K562 (cell line): ENCODE data around the gene RFX3. TPM values are rescaled to one million over a fixed set of nuclear protein-coding genes. Genes with fewer than 3 reads are reported as not detected.

ENCODE experiments used
- ATAC-seq: fragments of 200-7000 bp; cut with Tn5 transposase; 3 replicates; pipeline ENCODE4 v1.9.1; 2020; ENCODE audit warnings: moderate library complexity
- BruUV-seq: library from RNA; stranded (reverse); fragments of 400-500 nt; replicated peaks from 2 replicates; lab custom pipeline; 2021; lab: Mats Ljungman, UMichigan
- CTCF ChIA-PET: fragments of 300-600 bp; formaldehyde crosslinking; extraction: SDS; loops from one replicate; lab custom pipeline; 2021; ENCODE audit warnings: low intra/inter-chr PET ratio; lab: Yijun Ruan, JAX
- POLR2A ChIA-PET: fragments of 300-600, 350-650 bp; sonication (Branson Sonifier 250); formaldehyde crosslinking; extraction: SDS; loops from one replicate; lab custom pipeline; 2021; ENCODE audit warnings: antibody characterized with exemption, inconsistent platforms; lab: Yijun Ruan, JAX
- DNase-seq, 4 experiments: peaks; one replicate each; pipeline versions ENCODE4 v3.0.0 to v3.0.0-alpha.2; 2011 to 2018; ENCODE audit warnings: low spot score in 3 of 4, mixed read lengths in 3 of 4; ENCODE audit errors: extremely low read depth in 1 of 4
- FAIRE-seq: peaks from 2 replicates; lab custom pipeline; 2011; peaks lifted over from hg19 to GRCh38; lab: Jason Lieb, UNC
- H2AFZ ChIP-seq: 2 replicates; pipeline ENCODE4 v1.6.0; 2011; ENCODE audit warnings: low read depth, low read length, control low read depth, inconsistent platforms
- H3K27ac ChIP-seq: fragments of 200-600 bp; 3 replicates; pipeline ENCODE4 v1.8.0; 2011; ENCODE audit warnings: low read depth, mild to moderate bottlenecking, control low read depth, inconsistent platforms, low read length, moderate library complexity, mixed read lengths; ENCODE audit errors: extremely low read depth
- H3K27me3 ChIP-seq, 2 experiments: fragments of 300-600 bp in 1 of 2; 2 replicates in 1 of 2; 3 replicates in 1 of 2; pipeline versions ENCODE4 v1.6.0 to v1.8.0; 2011; ENCODE audit warnings: inconsistent platforms in 2 of 2, low read length in 2 of 2, mild to moderate bottlenecking in 1 of 2, mixed read lengths in 1 of 2, moderate library complexity in 1 of 2; ENCODE audit not compliant: control insufficient read depth in 2 of 2, insufficient read depth in 2 of 2
- H3K36me3 ChIP-seq: fragments of 300-600 bp; 3 replicates; pipeline ENCODE4 v1.8.0; 2011; ENCODE audit warnings: mild to moderate bottlenecking, low read length, inconsistent platforms; ENCODE audit not compliant: control insufficient read depth, insufficient read depth
- H3K4me1 ChIP-seq, 2 experiments: fragments of 200-600 bp in 1 of 2; replicated peaks in 1 of 2; 2 replicates in 1 of 2; 3 replicates in 1 of 2; pipeline versions ENCODE4 v1.5.1 to v1.8.0; 2011; ENCODE audit warnings: inconsistent platforms in 2 of 2, low read length in 2 of 2, mild to moderate bottlenecking in 1 of 2, mixed read lengths in 1 of 2, moderate library complexity in 1 of 2; ENCODE audit not compliant: control insufficient read depth in 2 of 2, insufficient read depth in 2 of 2
- H3K4me2 ChIP-seq: 2 replicates; pipeline ENCODE4 v1.6.1; 2011; ENCODE audit warnings: low read length, control low read depth, inconsistent platforms, mixed read lengths; ENCODE audit not compliant: insufficient read depth
- H3K4me3 ChIP-seq: fragments of 200-600 bp; sonication (generic), shearing (Covaris generic); 2 replicates; pipeline ENCODE4 v1.5.1; 2016; ENCODE audit warnings: control low read depth, inconsistent platforms
- H3K79me2 ChIP-seq: fragments of 200-600 bp; 3 replicates; pipeline ENCODE4 v1.8.0; 2011; ENCODE audit warnings: low read length, inconsistent platforms; ENCODE audit not compliant: control insufficient read depth, insufficient read depth
- H3K9ac ChIP-seq, 2 experiments: 2 replicates each; pipeline versions ENCODE4 v1.6.0 to v1.6.1; 2011; ENCODE audit warnings: low read depth in 2 of 2, low read length in 2 of 2, control low read depth in 1 of 2, inconsistent platforms in 1 of 2, mild to moderate bottlenecking in 1 of 2, mixed read lengths in 1 of 2; ENCODE audit not compliant: insufficient read depth in 1 of 2
- H3K9me1 ChIP-seq: one replicate; pipeline ENCODE4 v1.6.0; 2011; ENCODE audit warnings: inconsistent platforms, mild to moderate bottlenecking, low read length, moderate library complexity; ENCODE audit not compliant: control insufficient read depth, insufficient read depth
- H3K9me3 ChIP-seq: replicated peaks from 2 replicates; pipeline ENCODE4 v1.5.1; 2011; ENCODE audit warnings: low read depth, low read length, inconsistent platforms; ENCODE audit not compliant: control insufficient read depth, insufficient read depth
- H4K20me1 ChIP-seq: replicated peaks from 2 replicates; pipeline ENCODE4 v1.6.1; 2011; ENCODE audit warnings: low read length, inconsistent platforms, mixed read lengths; ENCODE audit not compliant: control insufficient read depth, insufficient read depth
- GATAD2B ChIP-seq: fragments of 450-650 bp; IDR thresholded peaks from 2 replicates; pipeline ENCODE4 v1.6.1; 2017; ENCODE audit warnings: mild to moderate bottlenecking, borderline replicate concordance
- HDAC3 ChIP-seq: fragments of 450-650 bp; IDR thresholded peaks from 2 replicates; pipeline ENCODE4 v1.6.1; 2018; ENCODE audit warnings: borderline replicate concordance, mild to moderate bottlenecking, moderate library complexity; ENCODE audit not compliant: partially characterized antibody
- WGBS: fragments of 100-300 bp; shearing (Covaris generic); methylation state at CpG from one replicate; pipeline ENCODE4 v1.1.6; 2016; ENCODE audit warnings: low coverage, mixed read lengths; ENCODE audit not compliant: insufficient coverage; ENCODE audit errors: missing lambda C conversion rate; 5-methylcytosine and 5-hydroxymethylcytosine counted together
- in situ Hi-C: fragments of 300-500 bp; cut with MboI; formaldehyde crosslinking; loops from 4 replicates; pipeline ENCODE4 v1.15.0; 2018; ENCODE audit warnings: inconsistent platforms, mixed read lengths
- intact Hi-C: fragments of 100-400 bp; cut with micrococcal nuclease; formaldehyde crosslinking; loops from 2 replicates; pipeline ENCODE4 v1.14.2; 2022
- polyA plus RNA-seq, 8 experiments: library from polyadenylated mRNA; depleted of rRNA in 4 of 8; stranded (reverse) in 5 of 8; unstranded in 3 of 8; fragments of >200 nt; fragmentation: Nextera tagmentation in 2 of 8; fragmentation: Illumina TruSeq in 1 of 8; extraction: Ambion mirVana in 2 of 8; extraction: Trizol in 1 of 8; gene quantifications; 2 replicates each; pipeline versions ENCODE4 v1.2.1 to v1.2.3, GENCODE V29; 2011 to 2014; ENCODE audit warnings: inconsistent platforms in 1 of 8, missing spikeins in 1 of 8
- total RNA-seq, 7 experiments: library from RNA; depleted of rRNA in 6 of 7; stranded (reverse); fragments of >200 nt in 6 of 7; fragmentation: Illumina TruSeq in 2 of 7; extraction: Trizol in 2 of 7; gene quantifications; 2 replicates each; pipeline versions ENCODE4 v1.2.1 to v1.2.3, GENCODE V29; 2011 to 2021; ENCODE audit warnings: low replicate concordance in 1 of 7
- TF ChIP-seq, protein P1 (sequence below): fragments of 200-800 bp; sonication (Bioruptor generic); IDR thresholded peaks from 2 replicates; pipeline ENCODE4 v1.6.1; 2017; ENCODE audit warnings: missing genetic modification characterization, missing compliant biosample characterization
- TF ChIP-seq, protein P2 (sequence below): IDR thresholded peaks from 3 replicates; pipeline ENCODE4 v1.6.1; 2011; ENCODE audit warnings: borderline replicate concordance, mild to moderate bottlenecking; ENCODE audit not compliant: insufficient read length, insufficient read depth

The RFX3 gene
- total and polyA plus RNA-seq, 9 of the 15 experiments (the other 6 are each of a cell fraction or from before 2014, with no cell fraction given): 0.86 to 4.9 (median 2.0) TPM

DNA sequence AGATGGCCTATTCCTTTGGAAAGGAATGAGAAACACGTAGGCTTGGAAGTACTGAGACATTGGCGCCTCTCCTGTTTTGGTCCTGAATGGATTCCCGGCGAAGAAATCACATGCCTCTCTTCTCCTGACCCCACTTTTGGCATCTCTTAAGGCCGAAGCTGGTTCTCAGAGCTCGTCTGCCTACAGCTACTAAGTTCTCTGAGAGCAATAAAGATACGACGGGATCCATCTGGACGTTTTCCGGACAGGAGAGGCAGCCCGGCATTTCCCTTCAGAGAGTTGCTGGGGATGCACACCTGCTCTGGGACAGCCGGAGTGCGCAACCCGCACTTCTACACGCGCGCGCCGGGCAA is 345.1 kb downstream of the RFX3 start:
- intact Hi-C loops (loop anchor here (5.0 kb wide), 1 partner anchor 323 kb away; no protein-coding TSS in a partner anchor), in situ Hi-C loops (no loop called here)
- DNase-seq (no peak), ATAC-seq (no peak), FAIRE-seq (no peak)
- WGBS: 24% methylated on average over 17 of the region's 19 CpGs
- H3K4me2 ChIP-seq: no peak overlapping the region
- peaks cover 0 to 9% of the 10 kb centered on the region in 2 experiments; a peak in 2 of 5 replicates for H3K4me1 ChIP-seq
- H3K9me1 ChIP-seq: no peaks in the 10 kb centered on the region
- TF ChIP-seq, protein P1, sequence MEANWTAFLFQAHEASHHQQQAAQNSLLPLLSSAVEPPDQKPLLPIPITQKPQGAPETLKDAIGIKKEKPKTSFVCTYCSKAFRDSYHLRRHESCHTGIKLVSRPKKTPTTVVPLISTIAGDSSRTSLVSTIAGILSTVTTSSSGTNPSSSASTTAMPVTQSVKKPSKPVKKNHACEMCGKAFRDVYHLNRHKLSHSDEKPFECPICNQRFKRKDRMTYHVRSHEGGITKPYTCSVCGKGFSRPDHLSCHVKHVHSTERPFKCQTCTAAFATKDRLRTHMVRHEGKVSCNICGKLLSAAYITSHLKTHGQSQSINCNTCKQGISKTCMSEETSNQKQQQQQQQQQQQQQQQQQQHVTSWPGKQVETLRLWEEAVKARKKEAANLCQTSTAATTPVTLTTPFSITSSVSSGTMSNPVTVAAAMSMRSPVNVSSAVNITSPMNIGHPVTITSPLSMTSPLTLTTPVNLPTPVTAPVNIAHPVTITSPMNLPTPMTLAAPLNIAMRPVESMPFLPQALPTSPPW: no peak
- TF ChIP-seq HDAC3 (no peak), GATAD2B (no peak)
- TF ChIP-seq, protein P2, sequence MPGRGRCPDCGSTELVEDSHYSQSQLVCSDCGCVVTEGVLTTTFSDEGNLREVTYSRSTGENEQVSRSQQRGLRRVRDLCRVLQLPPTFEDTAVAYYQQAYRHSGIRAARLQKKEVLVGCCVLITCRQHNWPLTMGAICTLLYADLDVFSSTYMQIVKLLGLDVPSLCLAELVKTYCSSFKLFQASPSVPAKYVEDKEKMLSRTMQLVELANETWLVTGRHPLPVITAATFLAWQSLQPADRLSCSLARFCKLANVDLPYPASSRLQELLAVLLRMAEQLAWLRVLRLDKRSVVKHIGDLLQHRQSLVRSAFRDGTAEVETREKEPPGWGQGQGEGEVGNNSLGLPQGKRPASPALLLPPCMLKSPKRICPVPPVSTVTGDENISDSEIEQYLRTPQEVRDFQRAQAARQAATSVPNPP: no peak
- H2AFZ ChIP-seq: no peak overlapping the region
- ChIA-PET CTCF (no interaction called here), POLR2A (no interaction called here)
- no peaks in the 10 kb centered on the region for H3K9me3 ChIP-seq
- H3K27me3 ChIP-seq: peaks cover 0 to 19% of the 10 kb centered on the region in 2 experiments; a peak in 3 of 5 replicates
- H3K79me2 ChIP-seq: no peaks in the 10 kb centered on the region
- no peaks in the 10 kb centered on the region for H3K36me3 ChIP-seq
- H3K4me3 ChIP-seq: no peak overlapping the region
- no TSS peak for BruUV-seq
- H3K9ac ChIP-seq: no peak overlapping the region
- H4K20me1 ChIP-seq: no peaks in the 10 kb centered on the region
- no peak overlapping the region for H3K27ac ChIP-seq
